Activated CD4-positive, CD25-positive, alpha-beta regulatory T cell treated with anti-CD3 and anti-CD28 coated beads, Interleukin-2, amount 50 U/mL, for 16 hours (primary cell): ENCODE data around the gene SUN3.

Source experiments
- DNase-seq: peaks from one replicate; pipeline ENCODE4 v3.0.0-alpha.2; 2020; ENCODE audit warnings: low read depth, low spot score

Gene SUN3

DNA sequence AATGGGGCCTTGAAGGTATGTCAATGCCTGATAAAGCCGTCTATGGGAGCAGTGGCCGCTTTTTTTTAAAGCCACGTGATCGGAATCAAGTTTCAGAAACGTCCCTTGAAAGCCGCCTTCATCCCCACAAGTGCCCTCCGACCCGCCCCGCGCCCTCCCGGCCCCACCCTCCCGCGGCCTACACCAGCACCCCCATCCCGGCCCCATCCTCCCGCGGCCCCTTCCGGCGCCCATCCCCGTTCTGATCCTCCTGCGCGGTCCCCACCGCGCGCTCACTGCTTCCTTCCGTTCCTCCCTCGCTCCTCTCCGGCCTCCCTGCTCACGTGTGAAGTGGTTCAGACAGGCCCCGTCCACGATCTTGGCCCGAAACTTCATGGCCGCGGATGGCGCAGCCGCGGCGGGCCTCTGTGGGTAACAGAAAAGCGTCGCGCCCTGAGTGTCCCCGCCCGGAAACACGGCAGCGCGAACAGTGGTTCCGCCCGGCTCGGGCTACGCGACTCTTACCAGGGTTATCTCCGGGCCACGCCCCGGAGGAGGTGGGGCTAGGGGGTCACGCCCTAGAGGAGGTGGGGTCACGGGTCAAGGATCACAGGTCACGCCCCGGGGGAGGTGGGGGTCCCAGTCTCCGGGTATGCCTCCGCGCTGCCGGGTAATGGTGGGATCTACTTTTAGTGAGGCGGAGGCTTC, 49.6 kb downstream of the SUN3 start, which contains the start of gene HUS1:
TSS of gene HUS1 (minus strand) at position 471 of the 687 bp plus-strand sequence. CDS start at position 375, 96 bp downstream.
- DNase-seq = peak; percentile 83

DNA sequence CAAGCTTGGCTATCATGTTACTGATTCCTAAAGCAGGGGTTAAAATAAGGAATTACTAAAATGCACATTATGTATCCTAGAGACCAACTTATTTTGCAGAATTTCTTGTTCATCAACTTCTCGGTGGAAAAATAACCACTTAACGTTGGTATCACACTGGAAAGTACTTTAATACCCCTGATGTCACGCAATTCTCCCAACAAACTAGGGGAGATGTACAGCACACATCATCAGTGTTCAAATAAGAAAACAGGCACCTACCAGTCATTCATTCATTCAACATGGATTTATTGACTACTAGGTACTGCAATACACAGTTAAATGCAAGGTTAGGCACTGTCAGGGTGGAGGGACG, 50.1 kb downstream of the SUN3 start:
- DNase-seq = no peak

DNA sequence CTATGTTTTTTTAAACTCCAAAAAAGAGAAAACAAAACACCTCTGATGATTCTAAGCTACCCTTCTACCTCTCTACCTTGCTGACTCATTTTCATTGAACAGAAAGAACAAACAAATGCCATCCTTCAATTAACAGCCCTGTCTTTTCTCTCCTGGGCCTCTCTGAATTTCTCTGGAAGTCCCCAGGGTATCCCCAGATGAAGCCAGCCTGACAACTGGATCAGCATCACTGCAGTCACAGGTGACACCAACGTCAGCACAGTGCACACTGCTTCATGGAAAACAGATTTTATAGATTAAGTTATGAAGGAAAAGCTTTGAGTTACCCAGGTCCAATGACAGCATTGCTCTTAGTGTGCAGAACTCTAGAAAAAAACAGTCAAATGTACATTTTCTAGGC, 55.2 kb downstream of the SUN3 start:
- no peak for DNase-seq

DNA sequence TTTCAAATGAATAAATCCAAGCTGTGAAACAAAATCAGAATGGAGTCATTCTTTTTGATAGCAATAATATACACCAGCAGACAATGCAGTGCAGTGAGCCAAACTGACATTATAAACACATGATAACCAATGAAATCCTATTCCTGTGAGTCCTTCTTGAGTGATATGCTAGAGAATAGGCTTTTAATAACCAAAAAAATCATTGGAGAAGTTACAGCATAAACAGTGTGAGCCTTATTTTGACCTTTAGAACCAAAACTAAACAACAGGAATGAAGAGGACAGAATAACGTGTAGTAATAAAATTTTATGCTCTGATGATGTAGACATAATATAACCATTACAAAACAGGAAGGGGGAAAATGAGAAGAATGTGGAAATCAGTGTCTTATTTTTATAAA, 58.1 kb downstream of the SUN3 start:
- DNase-seq = no peak

DNA sequence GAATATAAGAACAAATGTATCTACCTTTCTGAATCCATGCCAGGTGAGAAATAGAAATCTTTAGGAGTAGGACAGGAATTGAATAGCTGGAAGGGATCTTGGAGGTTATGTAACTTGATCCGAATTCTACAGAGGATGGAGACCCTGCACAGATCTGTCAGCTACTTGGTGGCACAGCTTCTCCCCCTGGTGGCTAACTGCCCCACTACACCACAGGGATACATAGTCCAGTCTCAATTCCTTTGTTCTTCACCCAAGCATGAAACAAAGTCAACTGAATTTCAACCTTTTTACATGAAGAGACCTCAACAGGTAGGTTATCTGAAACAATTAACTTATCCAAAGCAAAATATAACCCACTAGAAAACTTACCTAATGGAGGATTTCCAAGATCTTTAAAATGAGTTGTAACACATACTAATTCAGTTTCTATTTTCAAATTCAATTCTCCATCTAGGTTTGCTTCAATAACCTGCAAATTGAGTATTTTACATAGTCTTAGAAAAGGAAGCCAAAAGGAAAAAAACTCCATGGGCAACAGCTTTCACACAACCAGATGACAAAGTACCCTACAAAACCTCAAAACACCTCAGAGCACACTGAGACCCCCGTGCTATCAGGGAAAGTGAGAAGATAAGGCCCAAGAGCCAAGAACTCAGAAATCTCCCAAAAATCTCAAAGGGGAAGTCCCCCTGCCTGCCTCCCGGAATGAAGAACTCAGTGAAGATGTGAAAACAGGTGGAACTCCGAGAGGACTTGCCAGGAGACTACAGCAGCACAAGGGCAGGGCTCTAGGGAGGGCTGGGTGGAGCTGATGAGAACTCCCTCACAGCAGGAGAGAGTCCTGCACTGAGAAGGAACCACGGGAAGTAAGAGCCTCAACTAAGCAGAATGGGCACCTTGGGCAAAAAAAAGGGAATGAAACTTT, 59.8 kb downstream of the SUN3 start:
- DNase-seq = peak; percentile 8

DNA sequence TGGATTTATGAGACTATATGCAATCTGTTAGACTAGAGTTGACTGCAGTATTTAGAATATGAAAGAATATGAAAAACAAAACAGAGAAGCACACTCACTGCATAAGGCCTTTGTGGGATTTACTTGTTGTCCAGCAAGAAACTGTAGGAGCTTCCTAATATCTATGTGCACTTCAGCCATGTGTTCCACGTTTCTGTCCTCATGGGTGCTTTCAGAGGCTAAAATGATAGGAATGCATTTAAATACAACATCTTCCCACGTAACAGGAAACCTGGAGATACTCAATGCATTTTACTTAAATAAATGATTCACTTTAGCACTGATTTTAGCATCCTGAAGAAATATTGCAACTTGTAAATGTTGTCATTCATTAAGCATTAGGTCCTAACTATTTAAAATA, 61.2 kb downstream of the SUN3 start:
- DNase-seq = no peak

DNA sequence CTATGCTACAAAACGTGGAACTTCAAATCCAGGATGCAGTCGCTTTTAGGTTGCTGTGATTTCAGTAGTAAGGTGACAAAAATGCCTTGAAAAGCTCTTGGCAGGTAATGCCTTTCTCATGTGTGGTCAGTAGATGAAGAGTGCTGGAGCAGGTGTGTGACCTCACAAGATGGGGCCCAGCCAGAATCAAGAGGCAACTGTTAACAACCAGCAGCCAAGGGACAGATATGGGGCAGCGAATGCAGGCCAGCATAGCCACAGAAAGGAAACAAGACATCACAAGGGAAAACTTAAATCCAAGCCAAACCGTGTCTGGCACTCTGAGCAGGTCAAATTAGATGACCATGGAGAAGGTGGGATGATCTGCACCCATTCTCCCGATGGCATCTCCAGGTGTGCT, 61.8 kb downstream of the SUN3 start:
- DNase-seq = no peak

DNA sequence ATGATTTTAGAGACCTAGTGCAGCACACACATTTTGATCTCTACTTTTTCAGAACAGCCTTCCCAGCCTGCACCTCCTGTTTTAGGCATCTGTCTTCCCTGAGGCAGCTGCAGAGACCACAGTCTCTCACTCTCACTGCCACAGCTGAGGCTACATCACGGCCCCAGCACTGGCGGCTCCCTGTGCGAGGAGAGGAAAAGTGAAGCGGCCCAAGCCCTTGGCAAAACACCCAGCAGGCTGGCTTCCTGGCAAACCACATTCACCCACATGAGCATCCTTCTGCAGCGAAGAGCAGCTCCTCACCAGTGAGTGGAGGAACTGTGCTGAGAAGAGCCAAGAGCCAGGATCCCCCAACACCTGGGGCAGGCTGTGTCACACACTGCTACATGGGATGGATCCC, 63.5 kb downstream of the SUN3 start:
- DNase-seq = no peak

DNA sequence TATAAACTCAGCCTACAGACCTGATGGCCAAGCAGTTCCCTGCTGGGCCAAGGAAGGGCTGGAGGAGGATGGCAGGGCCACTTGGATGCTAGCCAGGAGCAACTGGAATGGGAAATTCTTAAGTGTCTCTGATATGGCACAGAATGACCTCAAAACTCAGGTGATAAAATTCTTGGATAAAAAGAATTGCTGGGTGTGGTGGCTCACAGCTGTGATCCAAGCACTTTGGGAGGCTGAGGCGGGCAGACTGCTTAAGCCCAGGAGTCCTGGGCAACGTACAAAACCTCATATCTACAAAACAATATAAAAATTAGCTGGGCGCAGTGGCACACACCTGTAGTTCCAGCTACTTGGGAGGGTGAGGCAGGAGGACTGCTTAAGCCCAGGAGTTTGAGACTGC, 66.6 kb downstream of the SUN3 start:
- DNase-seq = no peak

DNA sequence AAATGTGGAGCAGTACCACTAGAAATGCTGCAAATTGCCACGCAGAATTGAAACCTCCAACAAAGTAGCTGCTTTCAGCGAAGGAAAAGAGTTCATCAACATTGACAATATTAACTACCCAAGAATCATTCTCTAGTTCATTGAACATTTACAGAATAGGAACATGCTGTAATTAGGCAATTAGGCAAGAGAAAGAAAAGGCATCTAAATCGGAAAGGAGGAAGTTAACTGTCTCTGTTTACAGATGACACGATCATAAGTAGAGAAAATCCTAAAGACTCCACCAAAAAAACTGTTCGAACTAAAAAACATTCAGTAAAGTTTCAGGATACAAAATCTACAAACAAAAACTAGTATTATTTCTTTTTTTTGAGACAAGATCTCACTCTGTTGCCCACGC, 71.8 kb downstream of the SUN3 start:
- no peak for DNase-seq

DNA sequence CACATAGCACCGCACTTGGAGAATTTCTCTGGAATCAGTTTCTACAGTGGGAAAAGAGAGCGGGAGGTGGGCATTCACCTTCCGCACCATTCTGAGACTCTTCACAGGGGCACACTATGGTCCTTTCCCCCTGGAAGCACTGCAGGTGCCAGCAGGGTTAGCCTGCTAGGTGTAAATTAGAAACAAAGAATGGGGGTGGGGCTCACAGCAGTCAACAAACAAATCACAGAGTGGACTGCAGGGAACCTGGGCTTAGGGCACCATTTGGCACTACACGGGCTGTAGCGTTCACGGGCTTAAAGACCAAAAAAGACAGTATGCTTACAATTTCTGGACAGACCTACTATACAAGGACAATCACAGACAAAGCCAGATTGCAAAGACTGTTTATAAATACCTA, 72.7 kb downstream of the SUN3 start:
- DNase-seq = no peak

DNA sequence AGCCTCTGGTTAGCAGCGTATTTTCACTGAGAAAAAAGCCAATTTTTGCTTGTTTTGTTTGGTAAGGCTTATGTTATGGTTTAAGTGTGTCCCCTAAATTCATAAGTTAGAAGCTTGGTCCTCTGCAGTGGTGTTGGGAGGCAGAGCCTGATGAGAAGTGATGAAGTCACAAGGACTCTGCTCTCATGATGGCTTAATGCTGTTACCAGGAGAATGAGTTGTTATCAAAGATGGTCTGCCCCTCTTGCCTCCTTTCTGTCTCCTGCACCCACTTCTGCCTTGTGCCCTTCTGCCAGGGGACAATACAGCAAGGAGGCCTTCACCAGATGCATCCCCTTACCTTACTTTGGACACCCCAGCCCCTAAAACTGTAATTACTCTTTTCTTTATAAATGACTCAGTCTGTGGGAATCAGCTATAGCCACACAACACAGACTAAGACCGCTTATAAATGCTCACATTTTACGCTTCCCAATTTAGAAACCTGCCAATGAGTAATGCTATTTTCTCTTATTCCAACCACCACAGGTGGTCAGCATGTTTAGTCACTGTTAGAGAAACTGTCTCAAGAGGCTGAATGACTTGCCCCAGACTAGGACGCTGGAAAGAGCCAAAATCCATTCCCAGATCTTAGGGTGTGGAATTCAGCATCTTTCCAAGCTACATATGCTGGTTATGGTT, 74.5 kb downstream of the SUN3 start:
- DNase-seq = no peak

DNA sequence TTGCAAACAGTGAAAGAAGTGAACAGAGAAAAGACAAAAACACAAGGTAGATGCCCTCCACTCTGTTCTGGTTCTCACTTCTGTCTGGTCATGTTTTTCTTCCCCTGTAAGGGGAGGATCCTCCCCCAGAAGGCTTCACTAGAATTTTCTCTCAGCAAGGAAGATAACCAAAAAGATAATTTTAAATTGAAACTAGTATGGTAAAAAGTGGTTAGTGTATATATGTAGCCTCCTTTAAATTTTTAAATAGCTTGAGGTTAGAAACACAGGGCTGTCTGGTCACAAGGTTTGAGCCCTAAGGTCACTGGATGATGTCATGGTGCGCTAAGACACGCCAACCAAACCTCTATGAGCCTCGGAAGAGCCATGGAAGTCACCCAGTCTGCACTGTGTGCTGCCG, 75.1 kb downstream of the SUN3 start:
- DNase-seq = no peak

DNA sequence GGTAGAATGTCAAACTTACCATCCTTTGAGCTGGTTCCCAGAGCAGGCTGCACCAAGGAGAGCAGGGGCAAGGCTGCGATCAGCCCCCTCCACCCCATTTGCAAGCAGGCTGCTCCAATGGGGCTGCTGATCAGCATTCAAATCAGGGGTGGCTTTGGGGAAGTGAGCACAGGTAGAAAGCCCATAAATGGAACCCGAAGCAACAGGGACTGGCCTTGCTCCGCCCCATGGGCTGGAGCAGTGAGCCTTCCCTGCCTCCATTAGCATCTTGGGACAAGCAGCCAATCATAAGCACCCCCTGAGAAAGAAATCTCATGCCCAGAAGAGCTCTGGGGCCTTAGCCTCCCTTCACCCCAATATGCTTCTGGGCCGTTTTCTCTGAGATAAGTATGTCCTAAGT, 76.7 kb downstream of the SUN3 start:
- no peak for DNase-seq

DNA sequence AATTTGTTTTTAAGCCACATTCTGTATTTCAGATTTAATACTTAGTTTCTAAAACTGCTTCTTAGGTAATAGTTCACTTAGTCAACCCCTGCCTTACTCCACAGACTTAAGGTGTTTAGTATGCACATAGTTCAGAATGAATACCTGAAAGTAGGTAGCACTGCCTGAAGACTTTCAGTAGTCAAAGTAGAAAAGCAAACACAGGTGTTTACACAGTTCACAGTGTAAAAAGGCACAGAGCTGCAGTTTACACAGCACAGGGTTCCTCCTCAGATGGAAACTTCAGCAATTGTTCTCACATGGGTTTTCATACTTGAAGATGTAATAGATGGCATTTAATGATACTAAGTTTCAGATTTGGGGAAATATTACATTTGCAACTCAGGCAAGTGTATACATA, 77.5 kb downstream of the SUN3 start:
- no peak for DNase-seq

DNA sequence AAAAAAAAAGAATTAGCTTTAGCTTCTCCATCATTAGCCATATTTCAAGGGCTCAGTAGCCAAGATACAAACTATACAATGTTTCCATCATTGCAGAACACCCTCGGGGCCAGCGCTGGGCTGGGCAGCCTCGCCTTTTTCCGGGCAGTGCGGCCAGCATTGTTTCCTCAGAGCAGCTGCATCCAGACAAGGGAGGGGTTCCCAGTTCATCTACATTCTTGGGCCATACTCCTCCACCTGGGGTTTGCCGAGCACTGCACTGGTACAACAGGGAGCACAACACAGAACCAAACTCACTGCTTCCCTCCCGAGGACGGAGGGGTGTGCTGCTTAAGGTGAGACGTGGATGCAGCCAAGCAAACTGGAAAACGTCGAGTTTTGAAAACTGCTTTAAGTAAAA, 78.2 kb downstream of the SUN3 start:
- DNase-seq = no peak

DNA sequence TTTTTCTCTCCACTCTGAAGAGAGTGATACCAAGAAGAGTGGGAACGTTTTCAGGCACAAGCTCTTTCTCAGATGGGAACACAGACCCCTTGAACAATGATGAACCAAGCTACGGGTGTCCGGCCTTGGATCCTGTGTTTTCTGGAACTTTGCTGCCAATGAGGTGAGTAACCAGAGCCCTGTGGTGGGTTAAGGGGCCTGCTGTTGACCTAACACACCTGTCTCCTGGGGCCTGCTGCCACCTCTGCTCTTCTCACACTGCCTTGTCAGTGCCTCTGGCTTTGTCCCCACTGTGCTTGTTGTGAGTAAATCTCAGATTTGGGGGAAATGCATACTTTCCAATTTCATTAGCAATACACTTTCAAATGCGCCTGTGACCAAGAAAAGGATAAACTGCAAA, 79.2 kb downstream of the SUN3 start:
- DNase-seq = no peak

DNA sequence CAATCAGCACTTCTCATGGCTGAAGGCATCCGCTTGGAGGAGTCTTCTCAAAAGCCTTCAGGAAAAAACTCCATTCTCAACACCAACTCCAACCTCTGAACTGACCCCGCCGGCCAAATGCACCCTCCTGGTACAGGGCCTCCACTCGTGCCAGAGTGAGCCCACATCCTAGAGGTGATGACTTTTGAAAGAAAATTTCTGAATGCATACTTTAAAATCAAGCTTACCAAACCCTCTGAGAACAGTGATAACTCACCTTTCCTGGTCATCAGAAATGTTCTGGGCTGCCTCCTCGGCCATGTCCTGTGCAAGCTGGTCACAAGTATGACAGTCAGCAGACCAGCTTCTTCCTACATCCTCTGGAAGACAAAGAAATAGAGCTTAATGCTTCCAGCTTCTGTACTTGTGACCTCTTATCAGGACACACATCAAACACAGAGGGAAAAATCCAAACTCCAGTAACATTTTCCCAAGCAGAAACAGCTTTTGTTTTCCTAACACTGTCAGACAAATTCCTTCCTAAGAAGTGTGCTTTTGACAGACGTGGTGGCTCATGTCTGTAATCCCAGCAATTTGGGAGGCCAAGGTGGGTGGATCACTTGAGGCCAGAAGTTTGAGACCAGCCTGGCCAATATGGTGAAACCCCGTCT, 80.6 kb downstream of the SUN3 start, which contains the start of gene PKD1L1:
TSS of gene PKD1L1 (minus strand) at position 326 of the 650 bp plus-strand sequence. CDS start at position 300, 26 bp downstream.
- no peak for DNase-seq

DNA sequence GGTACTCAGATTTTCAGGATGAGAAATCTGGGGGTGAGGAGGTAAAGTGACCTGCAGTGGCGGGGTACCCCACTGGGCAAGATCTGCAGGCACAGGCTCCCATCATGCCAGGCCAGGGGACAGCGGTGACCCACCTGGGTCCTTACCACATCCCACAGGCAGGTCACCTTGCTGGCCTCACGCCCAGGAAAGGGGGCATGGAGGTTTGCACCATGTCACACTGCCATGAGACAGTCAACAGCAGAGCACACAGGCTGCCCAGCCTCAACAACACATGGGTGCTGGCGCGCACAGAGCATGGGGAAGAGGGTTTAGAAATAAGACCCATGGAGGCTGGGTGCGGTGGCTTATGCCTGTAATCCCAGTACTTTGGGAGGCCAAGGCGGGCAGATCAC, 81.6 kb downstream of the SUN3 start:
- DNase-seq = no peak

DNA sequence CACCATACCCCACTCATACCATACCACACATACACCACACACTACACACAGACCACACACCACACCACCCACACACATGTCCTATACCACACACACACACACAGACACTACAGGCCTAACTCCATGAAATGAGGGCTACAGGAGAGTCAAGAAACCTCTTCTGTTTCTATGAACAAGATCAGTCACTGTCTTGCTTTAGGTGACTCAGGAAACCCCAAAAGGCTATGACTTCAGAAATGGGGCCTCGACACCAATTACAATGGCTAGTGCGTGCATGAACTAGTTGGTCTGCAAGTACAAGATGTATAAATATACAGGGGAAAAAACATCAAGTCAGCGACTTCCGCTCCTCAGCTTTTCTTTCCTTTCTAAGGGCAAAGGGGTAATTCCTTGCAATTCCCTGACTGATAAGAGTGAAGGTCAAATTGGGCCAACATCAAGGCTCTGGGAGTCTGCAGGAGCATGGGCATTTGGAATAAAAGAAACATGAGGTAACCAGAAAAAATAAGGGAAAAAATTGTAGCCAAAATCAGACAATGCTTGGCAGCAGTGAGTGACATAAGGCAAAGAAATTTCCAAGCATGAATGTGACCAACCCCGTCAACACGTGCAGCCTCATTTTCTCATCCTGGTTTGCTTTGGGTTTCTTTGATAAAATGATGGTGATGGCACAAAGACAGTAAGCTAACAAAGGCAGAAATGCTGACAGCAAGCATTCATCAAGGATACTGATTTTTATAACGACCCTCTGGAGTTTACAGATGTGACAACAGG, 82.1 kb downstream of the SUN3 start:
- DNase-seq = no peak
